Duodenal mucosa (tissue), 2 donors: Measurements from ENCODE around the gene CHI3L2.

Experiments
- H3K27ac ChIP-seq: one replicate; pipeline ENCODE4 v1.7.0; 2013; ENCODE audit warnings: low read depth, low read length
- H3K27me3 ChIP-seq, 2 donors: one replicate each; pipeline ENCODE4 v1.7.0; 2013; ENCODE audit warnings: low read length in 2 of 2, control low read depth in 1 of 2; ENCODE audit not compliant: insufficient read depth in 2 of 2, control insufficient read depth in 1 of 2
- H3K36me3 ChIP-seq, 2 donors: one replicate each; pipeline ENCODE4 v1.7.0; 2013; ENCODE audit warnings: low read length in 2 of 2, control low read depth in 1 of 2; ENCODE audit not compliant: insufficient read depth in 2 of 2, control insufficient read depth in 1 of 2
- H3K4me1 ChIP-seq, 2 donors: one replicate each; pipeline ENCODE4 v1.7.0; 2013; ENCODE audit warnings: low read length in 2 of 2, control low read depth in 1 of 2; ENCODE audit not compliant: insufficient read depth in 2 of 2, control insufficient read depth in 1 of 2
- H3K4me3 ChIP-seq, 2 donors: one replicate each; pipeline ENCODE4 v1.7.0; 2013; ENCODE audit warnings: low read length in 2 of 2, low read depth in 1 of 2
- H3K9ac ChIP-seq, 2 donors: one replicate each; pipeline ENCODE4 v1.7.0; 2013; ENCODE audit warnings: low read length in 2 of 2, low read depth in 1 of 2
- H3K9me3 ChIP-seq, 2 donors: one replicate each; pipeline ENCODE4 v1.7.0; 2013; ENCODE audit warnings: low read length in 2 of 2, control low read depth in 1 of 2; ENCODE audit not compliant: control insufficient read depth in 1 of 2

CHI3L2 gene

GRCh38 chr1:111227851-111228747 is 586 bp downstream of the CHI3L2 start:
- Histone ChIP-seq H3K9ac (no peak overlapping the region), H3K36me3 (no peaks in the 10 kb centered on the region), H3K27ac (no peak overlapping the region), H3K4me3 (no peak overlapping the region), H3K27me3 (no peaks in the 10 kb centered on the region), H3K9me3 (no peaks in the 10 kb centered on the region), H3K4me1 (no peaks in the 10 kb centered on the region)

- H3K4me3 ChIP-seq: no peak overlapping the region
- H3K9me3 ChIP-seq: no peaks in the 10 kb centered on the region
Measured at GRCh38 chr1:111228748-111229126, 1.2 kb downstream of the CHI3L2 start.

DNA sequence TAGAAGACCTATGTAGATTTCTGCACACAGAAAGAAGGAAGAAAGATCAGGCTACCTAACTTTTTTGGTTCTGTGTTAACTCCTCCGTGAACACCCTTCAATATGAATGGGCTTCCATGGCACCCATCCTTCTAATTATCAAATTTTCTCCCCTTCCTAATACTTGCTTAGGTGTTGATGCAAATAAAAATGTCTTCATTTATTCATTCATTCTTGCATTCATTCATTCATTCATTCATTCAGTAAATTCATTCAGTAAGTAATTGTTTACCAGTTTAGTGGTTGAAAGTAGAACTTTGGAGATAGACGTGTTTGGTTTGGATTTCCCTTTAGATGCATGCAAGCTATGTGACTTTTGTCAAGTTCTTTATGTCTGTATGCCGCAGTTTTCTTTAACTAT is 4.6 kb downstream of the CHI3L2 start:
- no peaks in the 10 kb centered on the region for H3K4me1 ChIP-seq
- no peak overlapping the region for H3K4me3 ChIP-seq
- no peak overlapping the region for H3K9ac ChIP-seq
- no peaks in the 10 kb centered on the region for H3K36me3 ChIP-seq
- no peaks in the 10 kb centered on the region for H3K27me3 ChIP-seq
- no peak overlapping the region for H3K27ac ChIP-seq
- H3K9me3 ChIP-seq: no peaks in the 10 kb centered on the region

More at GRCh38 chr1:111228748-111229126, 1.2 kb downstream of the CHI3L2 start:
- Histone ChIP-seq H3K4me1 (no peaks in the 10 kb centered on the region), H3K36me3 (no peaks in the 10 kb centered on the region), H3K27me3 (no peaks in the 10 kb centered on the region), H3K27ac (no peak overlapping the region), H3K9ac (no peak overlapping the region)

GRCh38 chr1:111234258-111234657 is 6.7 kb downstream of the CHI3L2 start:
- no peak overlapping the region for H3K9ac ChIP-seq
- no peak overlapping the region for H3K4me3 ChIP-seq
- no peak overlapping the region for H3K27ac ChIP-seq
- H3K36me3 ChIP-seq: no peaks in the 10 kb centered on the region
- H3K27me3 ChIP-seq: no peaks in the 10 kb centered on the region
- H3K9me3 ChIP-seq: no peaks in the 10 kb centered on the region
- no peaks in the 10 kb centered on the region for H3K4me1 ChIP-seq

- Histone ChIP-seq H3K27me3 (no peaks in the 10 kb centered on the region), H3K27ac (no peak overlapping the region), H3K4me3 (no peak overlapping the region), H3K9me3 (no peaks in the 10 kb centered on the region), H3K4me1 (no peaks in the 10 kb centered on the region), H3K36me3 (no peaks in the 10 kb centered on the region), H3K9ac (no peak overlapping the region)
Measured at GRCh38 chr1:111234866-111235265, 7.4 kb downstream of the CHI3L2 start.

DNA sequence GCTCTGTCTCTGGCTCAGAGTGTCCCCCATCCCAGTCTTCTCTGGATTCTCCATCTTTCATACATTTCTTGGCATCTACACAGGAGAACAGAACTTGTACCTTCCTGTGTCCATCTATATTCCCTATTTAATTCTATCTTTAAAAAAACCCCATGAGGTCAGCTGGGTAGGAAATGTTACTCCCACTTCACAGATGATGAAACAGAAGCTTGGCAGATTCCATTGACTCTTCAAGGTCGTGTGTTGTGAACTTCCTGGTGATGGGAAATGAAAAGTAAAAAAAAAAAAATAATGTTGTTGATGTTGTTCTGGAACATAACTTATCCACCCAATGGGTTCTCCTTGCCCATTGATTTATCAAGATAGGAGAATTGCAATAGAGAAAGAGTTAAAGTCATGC is 8.9 kb downstream of the CHI3L2 start:
- H3K4me3 ChIP-seq: no peak overlapping the region
- no peaks in the 10 kb centered on the region for H3K27me3 ChIP-seq
- H3K9me3 ChIP-seq: no peaks in the 10 kb centered on the region
- H3K4me1 ChIP-seq: no peaks in the 10 kb centered on the region
- H3K36me3 ChIP-seq: no peaks in the 10 kb centered on the region
- H3K9ac ChIP-seq: no peak overlapping the region
- H3K27ac ChIP-seq: no peak overlapping the region

- no peaks in the 10 kb centered on the region for H3K27me3 ChIP-seq
- H3K27ac ChIP-seq: no peak overlapping the region
- no peaks in the 10 kb centered on the region for H3K9me3 ChIP-seq
- H3K4me3 ChIP-seq: no peak overlapping the region
- H3K36me3 ChIP-seq: no peaks in the 10 kb centered on the region
- H3K4me1 ChIP-seq: no peaks in the 10 kb centered on the region
- no peak overlapping the region for H3K9ac ChIP-seq
Measured at GRCh38 chr1:111236806-111237205, 9.3 kb downstream of the CHI3L2 start.

GRCh38 chr1:111238056-111238795 is 10.7 kb downstream of the CHI3L2 start:
- Histone ChIP-seq H3K36me3 (no peaks in the 10 kb centered on the region), H3K27me3 (no peaks in the 10 kb centered on the region), H3K9ac (no peak overlapping the region), H3K27ac (no peak overlapping the region), H3K4me3 (no peak overlapping the region), H3K4me1 (peaks cover 0 to 4% of the 10 kb centered on the region in 2 donors), H3K9me3 (no peaks in the 10 kb centered on the region)

DNA sequence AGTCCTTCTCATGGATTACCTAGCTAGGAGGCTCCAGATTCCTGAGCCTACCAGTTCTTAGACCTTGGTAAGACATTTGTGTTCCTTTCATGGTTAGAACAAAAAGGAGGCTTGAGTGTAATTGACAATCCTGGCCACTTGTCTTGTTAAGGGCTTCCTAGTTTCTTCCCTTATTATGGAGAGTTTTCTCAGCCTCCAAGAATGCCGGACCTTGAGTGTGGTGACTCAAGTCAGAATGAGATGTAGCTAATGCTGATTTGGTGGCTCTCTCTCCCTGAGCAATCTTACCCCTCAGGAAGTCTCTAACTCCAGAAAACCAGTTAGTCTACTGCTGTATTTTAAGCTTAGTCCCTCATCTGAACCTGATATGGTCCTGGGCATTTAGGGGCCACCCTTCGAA is 14.3 kb downstream of the CHI3L2 start:
- Histone ChIP-seq H3K9ac (no peak overlapping the region), H3K4me1 (peaks cover 0 to 4% of the 10 kb centered on the region in 2 donors), H3K9me3 (no peaks in the 10 kb centered on the region), H3K36me3 (no peaks in the 10 kb centered on the region), H3K27ac (no peak overlapping the region), H3K4me3 (no peak overlapping the region), H3K27me3 (no peaks in the 10 kb centered on the region)

GRCh38 chr1:111242805-111243523 is 15.5 kb downstream of the CHI3L2 start:
- H3K4me1 ChIP-seq: peaks cover 0 to 4% of the 10 kb centered on the region in 2 donors
- no peak overlapping the region for H3K9ac ChIP-seq
- H3K4me3 ChIP-seq: no peak overlapping the region
- no peak overlapping the region for H3K27ac ChIP-seq
- H3K27me3 ChIP-seq: no peaks in the 10 kb centered on the region
- H3K9me3 ChIP-seq: no peaks in the 10 kb centered on the region
- H3K36me3 ChIP-seq: no peaks in the 10 kb centered on the region
